Measurements from ENCODE around the gene IQCK.

- TF ChIP-seq, protein P1, sequence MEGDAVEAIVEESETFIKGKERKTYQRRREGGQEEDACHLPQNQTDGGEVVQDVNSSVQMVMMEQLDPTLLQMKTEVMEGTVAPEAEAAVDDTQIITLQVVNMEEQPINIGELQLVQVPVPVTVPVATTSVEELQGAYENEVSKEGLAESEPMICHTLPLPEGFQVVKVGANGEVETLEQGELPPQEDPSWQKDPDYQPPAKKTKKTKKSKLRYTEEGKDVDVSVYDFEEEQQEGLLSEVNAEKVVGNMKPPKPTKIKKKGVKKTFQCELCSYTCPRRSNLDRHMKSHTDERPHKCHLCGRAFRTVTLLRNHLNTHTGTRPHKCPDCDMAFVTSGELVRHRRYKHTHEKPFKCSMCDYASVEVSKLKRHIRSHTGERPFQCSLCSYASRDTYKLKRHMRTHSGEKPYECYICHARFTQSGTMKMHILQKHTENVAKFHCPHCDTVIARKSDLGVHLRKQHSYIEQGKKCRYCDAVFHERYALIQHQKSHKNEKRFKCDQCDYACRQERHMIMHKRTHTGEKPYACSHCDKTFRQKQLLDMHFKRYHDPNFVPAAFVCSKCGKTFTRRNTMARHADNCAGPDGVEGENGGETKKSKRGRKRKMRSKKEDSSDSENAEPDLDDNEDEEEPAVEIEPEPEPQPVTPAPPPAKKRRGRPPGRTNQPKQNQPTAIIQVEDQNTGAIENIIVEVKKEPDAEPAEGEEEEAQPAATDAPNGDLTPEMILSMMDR (IDR thresholded peaks at IDR 0.05; ENCODE audit: low read depth, low read length, poor library complexity, severe bottlenecking), result no peak
- TF ChIP-seq EZH2phosphoT487 (IDR thresholded peaks at IDR 0.05; ENCODE audit: borderline replicate concordance, low read length), result no peak
Measured at GRCh38 chr16:19846436-19846835, 128.4 kb downstream of the IQCK start.

Data from DOHH2 (cell line).